GM11168 (cell line): Measurements from ENCODE around the gene LETM1.

Source experiments
- in situ Hi-C: fragments of 300-500 bp; cut with MboI; formaldehyde crosslinking; loops from one replicate; pipeline ENCODE4 v1.12.0; 2022; ENCODE audit warnings: low sequenced_read_pairs; ENCODE audit not compliant: unreplicated experiment

LETM1 gene

GRCh38 chr4:1812720-1813119 is 43.2 kb downstream of the LETM1 start:
- in situ Hi-C loops = loop anchor here (10.0 kb wide), 1 partner anchor 68 kb away; no protein-coding TSS in a partner anchor

GRCh38 chr4:1810765-1811164 is 45.2 kb downstream of the LETM1 start:
- in situ Hi-C loops = loop anchor here (10.0 kb wide), 1 partner anchor 66 kb away; no protein-coding TSS in a partner anchor

GRCh38 chr4:1809754-1810502 is 46.0 kb downstream of the LETM1 start:
- in situ Hi-C loops = loop anchor here (10.0 kb wide), 1 partner anchor 65 kb away; no protein-coding TSS in a partner anchor

GRCh38 chr4:1808851-1809753 is 46.9 kb downstream of the LETM1 start:
- in situ Hi-C loops = no loop called here

GRCh38 chr4:1808396-1808795 is 47.6 kb downstream of the LETM1 start:
- in situ Hi-C loops = no loop called here

GRCh38 chr4:1807332-1807777 is 48.6 kb downstream of the LETM1 start:
- in situ Hi-C loops = no loop called here

GRCh38 chr4:1806596-1807331 is 49.2 kb downstream of the LETM1 start:
- in situ Hi-C loops = no loop called here

GRCh38 chr4:1806223-1806564 is 49.8 kb downstream of the LETM1 start:
- in situ Hi-C loops = no loop called here

- in situ Hi-C loops = no loop called here
Observed at GRCh38 chr4:1805493-1806222, 50.3 kb downstream of the LETM1 start.

- in situ Hi-C loops = no loop called here
Observed at GRCh38 chr4:1804638-1805492, 51.1 kb downstream of the LETM1 start.

GRCh38 chr4:1803523-1804423 is 52.2 kb downstream of the LETM1 start:
- in situ Hi-C loops = no loop called here

- in situ Hi-C loops = no loop called here
Observed at GRCh38 chr4:1802720-1803522, 53.0 kb downstream of the LETM1 start.

- in situ Hi-C loops = no loop called here
Observed at GRCh38 chr4:1802151-1802715, 53.7 kb downstream of the LETM1 start.

GRCh38 chr4:1801286-1801958 is 54.5 kb downstream of the LETM1 start:
- in situ Hi-C loops = no loop called here

- in situ Hi-C loops = no loop called here
Observed at GRCh38 chr4:1800805-1801204, 55.2 kb downstream of the LETM1 start.
